NCI-H1092 treated with DMSO at 0.1 percent for 48 hours (cell line): ENCODE measurements around the gene ZNF324.
A peak's percentile ranks its signal among the peaks of the same experiment; 100 is the strongest.
"Not testable (repeated sequence)": the region's sequence is repeated elsewhere in the genome, so short reads cannot be mapped to it uniquely, and the experiment has no call there.

Experiments
- DNase-seq: peaks from one replicate; lab custom pipeline; 2025; lab: John Stamatoyannopoulos, UW

Gene ZNF324

DNA sequence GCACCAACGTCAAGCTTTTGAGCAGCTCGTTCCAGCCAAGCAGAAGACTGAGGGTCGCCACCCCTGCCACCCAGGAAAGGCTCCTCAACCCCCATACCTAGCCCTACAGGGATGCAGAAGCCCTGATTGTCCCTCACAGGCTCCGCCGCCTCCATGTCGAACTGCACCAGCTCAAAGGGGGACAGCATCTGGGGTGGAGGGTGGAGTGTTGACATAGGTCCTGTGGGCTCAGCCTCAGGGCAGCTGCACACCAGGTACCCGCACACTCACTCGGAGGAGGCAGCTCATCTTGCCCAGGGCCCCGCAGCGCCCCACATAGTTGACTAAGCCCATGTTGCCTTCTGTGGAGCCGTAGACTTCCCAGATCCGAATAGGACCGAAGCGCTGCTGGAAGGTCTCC, 33.4 kb downstream of the ZNF324 start:
- DNase-seq = no peak

DNA sequence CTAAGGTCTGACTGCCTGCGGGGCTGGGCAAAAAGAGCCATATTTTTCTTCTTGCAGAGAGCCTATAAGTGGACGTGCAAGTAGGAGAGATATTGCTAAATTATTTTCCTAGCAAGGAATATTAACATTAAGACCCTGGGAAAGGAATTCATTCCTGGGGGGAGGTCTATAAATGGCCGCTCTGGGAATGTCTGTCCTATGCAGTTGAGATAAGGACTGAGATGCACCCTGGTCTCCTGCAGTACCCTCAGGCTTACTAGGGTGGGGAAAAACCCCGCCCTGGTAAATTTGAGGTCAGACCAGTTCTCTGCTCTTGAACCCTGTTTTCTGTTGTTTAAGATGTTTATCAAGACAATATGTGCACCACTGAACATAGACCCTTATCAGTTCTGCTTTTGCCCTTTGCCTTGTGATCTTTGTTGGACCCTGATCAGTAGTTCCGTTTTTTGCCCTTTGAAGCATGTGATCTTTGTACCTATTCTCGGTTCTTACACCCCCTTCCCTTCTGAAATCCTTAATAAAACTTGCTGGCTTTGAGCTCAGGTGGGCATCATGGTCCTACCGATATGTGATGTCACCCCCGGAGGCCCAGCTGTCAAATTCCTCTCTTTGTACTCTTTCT, 40.8 kb downstream of the ZNF324 start:
- not testable (repeated sequence) for DNase-seq

DNA sequence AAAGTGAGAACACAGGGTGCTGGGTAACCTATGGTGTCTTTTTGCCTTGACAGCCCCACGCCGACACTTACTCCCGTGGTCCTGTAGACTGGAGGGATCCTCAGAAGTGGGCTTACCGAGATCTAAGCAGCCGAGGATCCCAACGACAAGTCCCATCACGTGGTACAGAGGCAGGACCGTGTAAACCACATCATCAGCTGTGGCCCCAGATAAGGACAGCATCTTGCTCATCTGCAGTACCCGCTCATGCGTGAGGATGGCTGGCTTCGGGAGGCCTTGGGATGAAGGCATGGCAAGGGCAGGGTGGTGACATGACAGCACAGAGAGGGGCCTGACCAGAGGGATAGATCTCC, 42.8 kb downstream of the ZNF324 start:
- no peak for DNase-seq

DNA sequence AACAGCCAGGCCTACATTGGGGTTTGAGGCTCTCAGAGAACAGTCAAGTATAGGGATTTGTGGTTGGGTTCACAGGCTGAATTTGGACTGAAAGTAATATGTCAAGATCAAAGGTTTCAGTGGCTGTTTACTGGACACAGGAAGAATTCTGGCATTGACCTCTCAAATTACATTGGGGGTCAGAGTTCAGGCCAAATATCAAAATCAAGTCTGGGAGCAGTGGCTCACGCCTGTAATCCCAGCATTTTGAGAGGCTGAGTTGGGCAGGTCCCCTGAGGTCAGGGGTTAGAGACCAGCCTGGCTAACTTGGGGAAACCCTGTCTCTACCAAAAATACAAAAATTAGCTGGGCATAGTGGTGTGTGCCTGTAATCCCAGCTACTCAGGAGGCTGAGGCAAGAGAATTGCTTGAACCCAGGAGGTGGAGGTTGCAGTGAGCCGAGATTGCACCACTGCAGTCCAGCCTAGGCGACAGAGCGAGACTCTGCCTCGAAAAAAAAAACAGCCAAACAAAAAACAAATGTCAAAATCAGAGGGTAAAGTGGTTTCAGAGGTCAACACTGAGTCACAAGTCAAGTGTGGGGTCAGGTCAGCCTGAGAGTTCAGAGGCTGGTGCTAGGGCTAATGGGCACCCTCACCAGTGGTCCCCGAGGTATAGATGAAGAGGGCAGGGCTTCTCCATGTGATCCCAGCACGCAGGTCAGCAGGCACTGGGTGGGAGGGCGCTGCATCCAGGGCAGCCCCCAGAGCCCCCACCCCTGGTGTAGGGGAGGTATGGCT, 43.4 kb downstream of the ZNF324 start:
- no peak for DNase-seq

DNA sequence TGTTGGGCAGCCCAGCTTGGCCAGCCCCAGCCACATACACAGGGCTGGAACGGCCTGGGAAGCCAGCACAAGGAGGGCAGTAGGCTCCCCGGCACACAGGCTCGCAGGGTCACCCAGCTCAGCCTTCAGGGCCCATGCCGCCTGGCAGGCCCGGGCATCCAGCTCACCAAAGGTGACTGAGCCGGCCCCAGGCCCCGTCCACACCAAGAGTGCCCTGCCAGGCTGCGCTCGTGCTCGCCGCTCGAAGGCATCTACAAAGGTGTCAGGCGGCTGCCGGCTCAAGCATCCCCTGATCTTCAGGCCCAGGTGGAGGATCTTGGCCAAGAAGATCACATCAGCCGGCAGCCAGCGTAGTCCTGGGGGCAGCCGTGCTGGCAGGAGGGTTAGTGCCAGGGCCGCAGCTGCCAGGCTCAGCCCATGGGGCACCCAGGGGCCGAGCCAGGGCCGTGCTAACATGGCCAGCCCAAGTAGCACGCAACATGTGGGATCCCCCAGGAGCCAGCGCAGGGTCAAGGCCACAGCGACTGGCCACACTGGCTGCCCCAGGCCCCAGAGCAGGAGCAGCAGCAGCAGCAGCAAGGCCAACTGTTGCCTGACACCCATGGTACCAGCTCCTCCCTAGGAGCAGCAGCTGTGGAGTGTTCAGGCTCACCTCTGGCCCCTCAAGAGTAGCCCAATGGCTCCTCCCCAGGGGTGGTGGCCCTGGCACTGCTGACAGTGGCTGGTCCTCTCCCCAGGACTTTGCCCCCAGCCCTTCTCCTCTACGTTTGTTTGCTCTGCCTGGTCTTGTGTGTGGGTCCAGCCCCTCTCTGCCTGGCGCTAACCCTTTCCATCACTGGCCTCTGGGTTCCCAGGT, 44.7 kb downstream of the ZNF324 start, which contains the start of gene SLC27A5:
TSS of gene SLC27A5 (minus strand) at position 640 of the 856 bp plus-strand sequence. CDS start at position 603, 37 bp downstream.
- DNase-seq = no peak

DNA sequence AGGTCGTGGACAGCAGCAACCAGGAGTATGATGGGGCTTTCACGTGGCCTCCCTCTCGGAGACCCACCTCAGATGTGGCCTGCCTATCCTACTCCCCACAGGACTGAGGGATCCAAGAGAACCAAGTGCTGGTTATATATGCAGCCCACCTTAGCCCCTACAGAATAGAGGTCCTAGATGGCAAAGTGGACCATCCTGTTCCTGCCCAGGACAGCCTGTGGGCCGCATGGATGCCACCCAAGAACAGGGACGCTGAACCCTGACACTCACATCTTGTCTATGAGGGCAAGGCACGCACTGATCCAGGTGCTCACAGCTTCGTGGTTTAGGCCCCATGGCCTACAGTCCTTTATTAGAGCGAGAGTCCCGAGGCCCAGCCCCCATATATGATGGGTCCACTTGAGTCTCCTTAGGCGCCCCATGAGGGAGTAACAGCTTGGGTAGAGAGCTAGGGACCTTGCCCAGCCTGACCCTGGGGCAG, 46.4 kb downstream of the ZNF324 start:
- DNase-seq = no peak

DNA sequence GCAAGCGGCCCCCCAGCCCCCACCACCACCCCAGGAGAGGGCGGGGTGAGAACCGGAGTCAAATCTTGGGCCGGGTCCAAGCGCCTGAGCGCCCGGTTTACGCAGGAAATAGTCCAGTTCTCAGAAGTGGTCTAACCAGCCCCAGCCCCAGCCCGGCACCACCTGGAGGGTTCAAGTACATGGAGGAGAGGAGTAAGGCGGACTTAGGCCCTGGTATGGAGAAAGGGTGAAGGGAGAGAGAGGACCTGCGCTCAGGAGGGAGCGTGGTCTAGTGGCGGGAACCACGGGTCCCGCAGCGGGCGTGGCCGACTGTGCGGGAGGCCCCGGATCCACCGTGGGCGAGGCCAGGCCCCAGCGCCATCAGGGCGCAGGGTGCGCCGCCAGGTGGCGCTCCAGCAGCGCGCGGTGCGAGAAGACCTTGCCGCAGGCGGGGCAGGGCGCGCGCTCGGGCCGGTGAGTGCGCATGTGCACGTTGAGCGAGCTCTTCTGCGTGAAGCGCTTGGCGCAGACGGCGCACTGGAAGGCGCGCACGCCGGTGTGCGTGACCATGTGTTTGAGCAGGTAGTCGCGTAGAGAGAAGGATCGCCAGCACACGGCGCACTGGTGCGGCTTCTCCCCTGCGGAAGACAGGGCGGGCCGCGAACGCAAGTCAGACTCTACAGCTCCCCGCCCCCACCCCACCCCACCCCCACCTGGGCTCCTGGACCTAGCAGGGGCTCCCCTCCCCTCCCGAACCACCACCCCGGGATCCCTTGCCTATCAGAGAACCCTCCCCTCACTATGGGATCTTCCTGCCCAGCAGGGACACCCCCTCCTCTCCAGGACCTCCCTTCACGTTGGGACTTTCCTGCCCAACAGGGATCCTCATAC, 47.0 kb downstream of the ZNF324 start:
- DNase-seq = peak; percentile 81

DNA sequence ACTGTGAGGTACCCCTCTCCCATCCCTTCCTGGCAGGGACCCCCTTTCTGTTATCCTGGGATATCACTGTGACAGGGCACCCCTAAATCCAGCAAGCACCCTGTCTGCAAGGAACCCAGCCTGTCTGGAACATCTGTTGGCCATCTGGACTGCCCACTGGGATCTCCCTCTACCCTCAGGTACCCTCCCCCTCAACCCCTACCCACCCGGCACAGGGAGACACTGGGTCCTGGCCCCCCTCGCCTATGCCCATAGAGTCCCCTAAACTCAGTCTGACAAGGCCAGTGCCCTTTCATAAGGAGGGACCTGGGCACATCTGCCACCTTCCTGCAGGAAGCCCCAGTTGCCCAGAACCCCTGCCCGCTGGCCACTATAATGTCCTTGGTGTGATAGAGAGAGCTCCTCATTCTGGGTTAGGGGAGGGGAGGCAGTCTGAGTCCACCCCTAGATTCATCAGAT, 47.7 kb downstream of the ZNF324 start:
- no peak for DNase-seq

DNA sequence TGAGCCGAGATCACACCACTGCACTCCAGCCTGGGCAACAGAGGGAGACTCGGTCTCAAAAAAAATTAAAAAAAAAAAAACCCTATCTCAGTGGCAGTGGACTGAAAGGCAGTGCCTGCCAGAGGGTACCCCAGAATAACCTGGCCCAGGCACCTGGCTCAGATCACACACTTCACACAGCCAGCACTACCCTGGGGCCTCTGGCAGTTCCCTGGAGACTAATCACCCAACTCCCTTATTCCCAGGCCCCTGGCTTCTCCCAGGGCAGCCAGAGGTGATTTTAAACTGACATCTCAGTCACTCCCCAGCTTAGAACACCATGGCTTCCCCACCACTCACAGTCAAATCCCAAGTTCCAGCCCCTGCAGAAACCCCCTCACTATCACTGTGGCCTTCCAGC, 48.4 kb downstream of the ZNF324 start:
- DNase-seq = no peak

DNA sequence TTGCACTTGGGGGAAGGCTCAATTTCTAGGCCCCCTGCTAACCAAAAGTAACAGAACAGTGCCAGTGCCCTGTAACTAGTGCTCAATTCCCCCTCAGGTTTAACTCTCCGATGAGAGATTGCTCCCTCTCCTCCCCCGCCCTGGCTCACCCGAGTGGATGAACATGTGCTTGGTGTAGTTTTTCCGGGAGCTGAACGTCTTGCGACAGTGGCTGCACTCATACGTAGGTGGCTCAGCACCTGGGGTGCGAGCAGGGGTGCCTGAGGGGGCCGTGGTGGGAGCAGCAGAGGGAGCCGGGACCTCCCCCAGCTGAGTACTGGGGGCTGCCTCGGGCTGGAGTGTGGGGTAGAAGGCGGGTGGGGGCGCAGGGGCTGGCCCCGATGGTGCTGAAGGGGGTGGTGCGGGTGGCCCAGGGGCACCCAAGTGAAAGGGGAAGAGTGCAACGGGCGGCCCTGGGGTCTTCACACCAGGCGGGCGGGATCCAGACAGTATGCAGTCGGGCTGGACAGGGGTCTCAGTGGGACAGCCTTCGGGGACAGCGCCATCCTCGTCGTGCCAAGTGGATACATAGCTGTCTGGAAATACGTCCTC, 49.5 kb downstream of the ZNF324 start:
- no peak for DNase-seq

DNA sequence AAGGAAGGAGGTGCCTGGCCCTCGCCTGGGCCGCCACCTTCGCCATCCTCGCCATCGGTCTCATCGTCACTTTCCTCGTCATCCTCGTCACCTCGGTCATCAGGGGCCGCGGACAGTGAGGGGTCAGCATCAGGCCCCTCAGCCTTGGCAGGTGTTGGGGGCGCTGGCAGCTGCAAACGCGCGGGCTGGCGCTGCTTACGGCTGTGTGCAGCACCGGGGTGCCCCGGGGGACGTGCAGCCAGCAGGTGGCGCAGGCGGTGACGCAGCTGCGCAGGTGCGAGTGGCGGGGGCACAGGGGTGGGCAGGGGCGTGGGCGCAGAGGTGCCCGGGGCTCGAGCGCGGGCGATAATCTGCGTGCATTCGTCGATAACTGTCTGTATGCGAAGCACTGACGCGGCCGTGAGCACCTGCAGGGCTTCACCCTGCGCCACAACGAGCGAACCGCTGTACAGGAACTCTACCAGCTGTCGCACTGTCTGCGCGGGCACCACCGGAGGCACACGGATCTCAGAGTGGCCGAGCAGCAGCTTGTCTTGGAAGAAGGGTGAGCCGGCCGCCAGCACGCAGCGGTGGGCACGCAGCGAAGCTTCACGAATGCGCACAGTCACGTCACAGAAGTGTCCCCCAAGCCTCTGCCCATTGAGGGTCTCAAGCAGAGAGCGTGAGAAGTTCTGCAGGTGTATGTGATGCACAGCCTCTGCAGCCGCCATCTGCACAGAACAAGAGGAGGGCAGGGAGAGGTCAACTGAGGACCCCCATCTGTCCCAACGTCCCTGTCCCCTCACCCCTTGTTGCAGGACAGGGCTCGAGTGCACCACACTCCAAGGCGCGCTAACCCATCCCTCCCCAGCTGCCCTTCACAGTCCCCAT, 50.3 kb downstream of the ZNF324 start:
- DNase-seq = no peak

DNA sequence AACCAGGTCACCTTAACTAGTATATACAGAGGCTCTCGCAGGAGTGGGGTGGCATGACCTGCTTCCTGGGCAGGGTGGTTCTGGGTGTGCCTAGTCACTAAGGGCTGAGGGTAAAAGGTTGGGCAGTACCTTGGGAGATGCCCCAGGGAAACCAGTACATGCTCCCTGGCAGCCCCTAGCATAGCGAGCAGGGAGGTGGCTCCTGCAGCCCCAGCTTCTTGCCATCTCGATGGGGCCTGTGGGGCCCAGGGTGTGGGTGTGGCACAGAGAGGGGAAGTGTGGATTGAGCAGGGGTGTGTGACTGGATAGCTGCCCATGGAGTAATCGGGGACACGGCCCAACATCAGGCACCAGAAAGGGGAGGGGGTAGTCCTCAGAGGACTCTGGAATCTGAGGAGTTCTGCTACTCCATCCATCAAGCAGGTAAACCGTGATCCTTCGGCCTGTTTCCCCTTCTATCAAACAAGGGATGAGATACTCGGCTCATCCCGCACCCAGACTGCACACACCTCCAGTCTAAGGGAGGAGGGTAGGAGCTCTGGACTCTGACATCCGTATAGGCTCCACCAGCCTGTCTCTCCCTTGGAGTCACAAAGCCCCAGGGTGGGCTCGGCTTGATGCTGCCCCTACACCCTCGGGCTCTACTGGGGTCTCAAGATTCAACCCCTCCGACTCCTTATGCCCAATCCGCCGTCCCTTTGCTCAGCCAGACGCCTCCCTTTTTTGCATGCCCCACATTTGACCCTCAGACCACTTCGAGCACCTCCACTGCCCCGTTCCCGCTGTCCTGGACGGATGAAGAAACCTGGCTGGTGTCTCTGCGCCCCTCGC, 51.6 kb downstream of the ZNF324 start:
- DNase-seq = no peak

DNA sequence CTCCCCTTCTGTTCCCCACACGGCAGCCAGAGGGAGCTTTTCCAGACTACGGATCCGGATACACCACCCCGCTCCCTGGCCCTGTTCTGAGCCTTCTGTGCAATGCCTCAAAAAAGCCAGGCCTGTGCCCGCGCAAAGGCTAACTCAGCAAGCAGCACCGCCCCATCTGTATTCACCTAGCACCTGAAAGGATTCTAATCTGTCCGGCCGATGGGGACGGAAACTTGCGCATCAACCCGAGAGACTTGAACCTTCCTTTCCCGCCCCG, 52.1 kb downstream of the ZNF324 start:
- DNase-seq = peak; percentile 54

DNA sequence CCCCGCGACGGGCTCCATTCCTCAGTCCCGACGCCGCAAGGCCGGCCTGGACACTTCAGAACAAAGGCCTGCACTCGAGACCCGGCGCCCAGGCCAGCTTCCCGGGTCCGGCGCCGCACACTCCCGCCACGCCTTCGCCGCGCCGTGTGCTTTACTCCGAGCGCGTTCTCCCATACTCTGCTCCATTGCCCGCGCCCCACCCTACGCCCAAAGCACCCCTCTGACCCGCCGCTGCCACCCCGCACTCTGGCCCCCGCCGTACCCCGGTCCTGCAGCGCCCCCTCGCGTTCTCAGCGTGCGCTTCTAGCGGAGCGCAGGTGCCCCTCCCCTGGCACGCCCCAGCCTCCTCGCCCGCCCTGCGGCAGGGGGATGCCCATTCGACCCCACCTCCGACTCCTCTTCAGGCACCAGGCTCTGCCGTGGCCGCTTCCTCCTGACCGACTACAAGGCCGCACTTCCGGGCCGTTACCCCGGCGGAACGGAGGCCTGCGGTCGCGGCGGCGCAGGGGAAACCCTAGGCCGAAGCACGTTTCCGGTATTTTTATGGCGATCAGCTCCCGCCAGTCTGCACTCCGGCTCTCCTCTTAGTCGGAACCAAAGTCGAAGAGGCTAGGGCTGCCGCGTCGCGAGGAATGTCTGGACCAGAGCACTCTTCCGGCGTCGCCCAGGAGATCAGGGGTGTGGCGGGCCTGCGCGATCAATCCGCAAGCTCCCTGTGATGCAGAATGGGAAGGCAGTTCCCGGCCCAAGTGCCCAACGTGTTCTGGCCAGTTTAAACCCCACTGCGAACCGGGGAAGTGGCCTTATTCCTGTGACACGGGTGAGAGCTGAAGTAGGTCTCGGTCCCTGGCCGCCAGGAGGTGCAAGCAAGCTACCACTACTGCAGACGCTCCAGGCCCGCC, 52.7 kb downstream of the ZNF324 start, which contains the start of gene ZBTB45:
TSS of gene ZBTB45 (minus strand) at position 456 of the 902 bp plus-strand sequence. CDS start 2,137 bp downstream, outside the sequence.
- peak; percentile 93 for DNase-seq

DNA sequence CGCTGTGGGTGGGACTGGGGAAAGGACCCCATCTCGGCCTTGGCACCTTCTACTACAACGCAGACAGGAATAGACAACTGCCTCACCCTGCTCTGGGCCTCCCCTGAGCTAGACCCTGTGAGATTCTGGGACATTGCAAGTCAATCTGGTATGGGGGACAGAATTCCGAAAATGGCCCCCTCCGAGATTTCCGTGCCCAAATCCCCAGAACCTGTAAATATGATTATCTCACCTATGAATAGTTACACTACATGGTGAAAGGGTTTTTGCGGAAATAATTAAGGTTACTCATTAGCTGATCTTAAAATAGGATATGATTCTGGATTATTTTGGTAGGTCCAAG, 53.3 kb downstream of the ZNF324 start:
- no peak for DNase-seq

DNA sequence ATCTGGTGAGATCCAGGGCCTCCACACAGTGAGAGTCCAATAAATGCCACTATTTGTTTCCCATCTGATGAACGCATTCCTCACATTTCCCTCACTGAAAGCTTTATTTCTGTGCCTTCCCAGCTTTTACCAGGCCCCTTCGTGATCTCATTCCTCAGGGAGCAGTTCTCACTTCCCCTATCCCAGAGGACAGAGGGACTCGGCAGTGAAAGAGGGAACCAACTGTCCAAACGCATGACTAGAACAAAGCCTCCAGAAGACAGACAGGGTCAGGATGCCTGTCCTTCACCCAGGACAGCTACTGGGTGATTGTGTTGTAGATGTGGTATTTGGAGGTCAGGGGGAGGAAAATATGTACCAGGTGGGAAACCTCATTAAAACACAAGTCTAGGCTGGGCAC, 54.8 kb downstream of the ZNF324 start:
- no peak for DNase-seq

DNA sequence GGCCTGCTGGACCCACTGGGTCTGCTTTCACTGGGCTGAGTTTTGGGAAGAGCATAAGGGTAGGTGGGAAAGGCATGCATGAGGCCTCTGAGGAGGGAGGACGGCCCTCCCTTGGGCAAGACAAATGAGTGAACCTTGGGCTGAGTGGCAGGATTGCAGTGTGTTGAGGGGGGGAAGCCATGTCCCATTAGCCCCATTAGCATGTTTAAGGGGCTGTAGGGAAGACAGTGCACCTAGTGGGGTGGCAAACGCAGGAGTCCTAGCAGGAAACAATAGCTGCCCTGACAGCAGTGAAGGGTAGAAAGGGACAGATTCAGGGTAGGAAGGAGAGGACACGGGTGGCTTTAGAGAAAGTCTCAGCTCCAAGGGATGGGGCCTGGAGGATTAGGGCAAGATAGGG, 55.8 kb downstream of the ZNF324 start:
- no peak for DNase-seq
